A204.1 (cell line): ENCODE results near the gene NFKBIA.
"Not testable (repeated sequence)": the region's sequence is repeated elsewhere in the genome, so short reads cannot be mapped to it uniquely, and the experiment has no call there.

Experiments
- FAIRE-seq: peaks from 2 replicates; lab custom pipeline; 2012; peaks lifted over from hg19 to GRCh38; lab: Jason Lieb, UNC

The NFKBIA gene

DNA sequence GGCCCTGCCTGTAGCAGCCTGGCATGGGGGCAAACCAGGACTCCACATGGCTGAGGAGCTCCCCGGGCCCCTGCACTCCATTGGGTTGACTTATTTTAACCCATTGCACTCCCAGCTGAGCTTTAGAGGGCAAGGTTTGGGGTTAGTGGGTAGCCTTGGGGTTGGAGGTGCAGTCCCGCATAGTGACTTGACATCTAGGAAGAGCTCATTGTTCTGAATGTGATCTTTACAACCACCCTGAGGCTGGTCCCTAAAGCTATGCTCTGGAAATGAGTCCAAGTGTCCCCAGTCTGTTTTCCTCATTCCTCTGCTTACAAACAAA, 36.4 kb downstream of the NFKBIA start:
- FAIRE-seq: no peak

GRCh38 chr14:35367056-35367372, 37.5 kb downstream of the NFKBIA start:
- no peak for FAIRE-seq

DNA sequence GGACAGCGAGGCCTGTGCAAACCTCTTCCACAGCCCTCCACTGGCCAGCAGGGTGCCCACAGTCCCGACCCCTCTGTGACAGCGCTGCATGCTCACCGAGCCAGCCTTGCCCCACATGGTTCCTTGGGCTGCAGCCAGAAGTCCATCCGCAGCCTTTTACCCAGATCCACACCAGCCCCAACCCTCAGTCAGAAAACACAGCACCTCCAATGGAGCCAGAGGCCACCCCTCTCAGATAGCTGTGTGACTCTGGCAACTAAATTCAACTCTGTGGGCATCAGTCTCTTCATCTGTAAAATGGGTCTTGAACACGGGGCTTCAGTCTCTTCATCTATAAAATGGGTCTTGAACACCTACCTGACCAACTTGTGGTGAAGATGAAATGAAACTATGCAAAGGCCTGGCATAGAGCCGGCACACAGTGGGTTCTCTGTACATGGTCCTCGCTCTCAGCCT, 38.0 kb downstream of the NFKBIA start:
- FAIRE-seq: no peak

- no peak for FAIRE-seq
Observed at GRCh38 chr14:35366056-35366451, 38.5 kb downstream of the NFKBIA start.

GRCh38 chr14:35365130-35366055, 39.2 kb downstream of the NFKBIA start:
- FAIRE-seq: no peak

- no peak for FAIRE-seq
Observed at GRCh38 chr14:35362911-35363374, 41.6 kb downstream of the NFKBIA start.

- no peak for FAIRE-seq
Observed at GRCh38 chr14:35362450-35362849, 42.1 kb downstream of the NFKBIA start.

GRCh38 chr14:35361141-35361480, 43.4 kb downstream of the NFKBIA start:
- FAIRE-seq: no peak

DNA sequence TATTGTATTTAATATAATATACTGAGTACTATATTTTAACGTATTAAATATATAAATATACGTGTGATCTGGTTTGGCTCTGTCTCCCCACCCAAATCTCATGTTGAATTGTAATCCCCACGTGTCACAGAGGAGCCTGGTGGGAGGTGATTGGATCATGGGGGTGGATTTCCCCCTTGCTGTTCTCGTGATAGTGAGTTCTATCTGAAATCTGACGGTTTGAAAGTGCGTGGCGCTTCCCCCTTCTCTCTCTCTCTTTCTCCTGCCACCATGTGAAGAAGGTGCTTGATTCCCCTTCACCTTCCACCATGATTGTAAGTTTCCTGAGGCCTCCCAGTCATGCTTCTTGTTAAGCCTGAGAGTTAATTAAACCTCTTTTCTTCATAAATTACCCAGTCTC, 44.9 kb downstream of the NFKBIA start:
- FAIRE-seq: not testable (repeated sequence)

DNA sequence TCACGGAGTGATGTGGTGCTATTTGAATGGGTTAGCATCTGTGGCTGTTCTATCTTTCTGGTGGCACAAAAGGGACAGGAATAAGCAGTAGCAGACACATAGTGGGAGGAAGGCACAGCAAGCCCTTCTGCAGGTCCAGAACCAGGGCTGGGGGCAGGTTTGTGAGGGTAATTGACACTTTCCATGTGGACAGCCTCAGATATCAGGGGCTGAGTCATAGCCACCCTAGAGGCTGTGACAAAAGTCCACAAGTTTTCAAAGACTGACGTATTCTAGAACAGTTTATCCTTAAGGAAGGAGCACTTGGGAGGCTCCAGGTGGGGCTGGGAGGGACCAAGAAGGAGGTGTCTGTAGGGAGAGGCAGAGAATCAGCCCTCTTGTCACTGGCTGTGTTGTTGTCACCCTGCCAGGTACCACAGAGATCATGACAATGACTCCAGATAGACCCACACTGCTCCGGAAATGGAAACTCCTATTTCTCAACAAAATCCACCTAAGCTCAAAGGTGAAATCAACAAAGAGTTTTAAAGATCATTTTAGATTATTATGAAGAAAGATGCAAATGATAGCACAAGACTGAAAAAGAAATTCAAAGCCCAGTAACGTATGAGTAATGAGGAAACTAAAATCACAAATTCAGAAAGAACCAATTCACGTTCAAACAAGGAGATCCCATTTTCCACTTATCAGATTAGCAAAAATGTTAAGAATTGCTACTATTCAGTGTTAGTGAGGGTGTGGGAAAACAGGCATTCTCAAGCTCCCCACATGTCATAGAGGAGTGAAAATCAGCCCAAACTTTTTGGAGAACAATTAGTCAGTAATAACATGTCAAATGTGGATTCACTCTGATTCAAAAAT, 48.3 kb downstream of the NFKBIA start:
- FAIRE-seq: no peak

GRCh38 chr14:35355235-35355634, 49.3 kb downstream of the NFKBIA start:
- not testable (repeated sequence) for FAIRE-seq

- FAIRE-seq: no peak
Observed at GRCh38 chr14:35353409-35354172, 51.0 kb downstream of the NFKBIA start.

DNA sequence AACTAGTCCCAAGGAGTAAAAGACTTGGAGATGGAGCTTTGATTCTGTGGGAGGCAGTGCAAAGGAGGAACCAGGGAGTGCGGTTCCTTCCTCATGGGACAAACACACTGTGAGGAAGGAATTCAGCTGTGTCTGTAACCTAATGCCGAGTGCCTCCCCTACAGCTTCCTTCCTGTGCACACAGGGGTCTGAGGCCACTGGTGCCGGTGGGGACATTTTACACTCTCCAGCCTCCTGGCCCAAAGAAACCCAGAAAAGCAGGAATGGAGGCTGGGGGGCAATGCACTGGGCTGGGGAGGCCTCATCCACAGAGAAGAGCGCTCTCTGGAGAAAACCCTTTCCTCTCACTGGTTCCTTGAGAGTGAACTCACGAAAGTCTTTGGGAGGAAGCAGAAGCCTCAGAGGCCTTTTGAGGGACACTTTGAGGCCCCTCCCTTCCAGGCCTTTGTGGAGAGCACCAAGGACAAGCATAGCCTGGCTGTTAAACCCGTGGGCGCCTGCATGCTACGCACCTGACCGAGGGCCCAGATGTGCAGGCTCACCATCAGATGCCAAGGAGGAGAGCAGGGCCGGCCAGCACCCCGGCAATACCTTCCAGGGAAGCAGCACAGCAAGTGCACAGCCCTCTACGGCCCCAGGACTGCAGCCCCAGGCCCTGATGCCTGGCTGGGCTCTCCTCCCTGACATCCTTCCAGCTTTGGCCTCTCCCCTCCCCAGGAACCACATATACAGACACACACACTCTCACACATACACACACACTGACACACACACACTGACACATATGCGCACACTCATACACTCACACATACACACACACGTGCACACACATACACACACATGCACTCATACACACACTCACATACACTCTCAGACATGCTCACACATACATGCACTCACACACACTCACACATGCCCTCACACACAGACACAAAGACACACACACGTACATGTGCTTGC, 52.0 kb downstream of the NFKBIA start:
- FAIRE-seq: no peak

DNA sequence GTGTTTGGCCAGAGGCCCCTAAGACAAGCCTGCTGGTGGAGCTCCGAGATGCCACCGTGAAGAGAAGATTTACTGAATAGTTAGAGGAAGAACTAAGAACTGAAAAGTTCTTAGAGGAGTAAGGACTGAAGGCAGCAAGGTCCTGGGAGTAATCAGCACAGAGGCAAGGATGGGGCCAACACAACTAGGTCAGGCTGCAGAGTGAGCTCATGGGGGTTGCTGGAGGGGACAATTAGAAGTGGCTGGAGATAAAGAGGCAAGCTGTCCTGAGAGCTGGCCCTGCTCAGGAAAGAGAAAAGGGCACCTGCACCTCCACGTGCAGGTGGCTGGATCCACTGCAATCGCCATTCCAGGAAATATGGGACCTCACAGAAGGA, 52.7 kb downstream of the NFKBIA start:
- no peak for FAIRE-seq
